Parathyroid adenoma (tissue), 2 donors: ENCODE results near the gene CHAC2.

Source experiments
- H2AFZ ChIP-seq: fragments of 300-600 bp; sonication (generic); one replicate; pipeline ENCODE4 v1.7.0; 2017; ENCODE audit warnings: antibody characterized with exemption, mild to moderate bottlenecking
- H3K27ac ChIP-seq: fragments of 300-600 bp; sonication (generic); one replicate; pipeline ENCODE4 v1.7.0; 2017
- H3K27me3 ChIP-seq: fragments of 300-600 bp; sonication (generic); one replicate; pipeline ENCODE4 v1.7.0; 2017; ENCODE audit warnings: low read length; ENCODE audit not compliant: control insufficient read depth, insufficient read depth
- H3K36me3 ChIP-seq: fragments of 300-600 bp; sonication (generic); one replicate; pipeline ENCODE4 v1.7.0; 2017; ENCODE audit warnings: low read length; ENCODE audit not compliant: control insufficient read depth, insufficient read depth
- H3K4me1 ChIP-seq: fragments of 300-600 bp; sonication (generic); one replicate; pipeline ENCODE4 v1.7.0; 2017; ENCODE audit warnings: control low read depth
- H3K4me2 ChIP-seq: fragments of 300-600 bp; sonication (generic); one replicate; pipeline ENCODE4 v1.7.0; 2017; ENCODE audit warnings: low read length
- H3K4me3 ChIP-seq: fragments of 300-600 bp; sonication (generic); one replicate; pipeline ENCODE4 v1.7.0; 2017; ENCODE audit warnings: low read depth, low read length
- H3K79me2 ChIP-seq: fragments of 300-600 bp; sonication (generic); one replicate; pipeline ENCODE4 v1.7.0; 2017; ENCODE audit warnings: control low read depth
- H3K9ac ChIP-seq: fragments of 300-600 bp; sonication (generic); one replicate; pipeline ENCODE4 v1.7.0; 2017; ENCODE audit warnings: mild to moderate bottlenecking
- H3K9me3 ChIP-seq: fragments of 300-600 bp; sonication (generic); one replicate; pipeline ENCODE4 v1.7.0; 2017; ENCODE audit warnings: low read length; ENCODE audit not compliant: control insufficient read depth
- TF ChIP-seq, protein P1 (sequence below): fragments of 300-600 bp; sonication (generic); IDR thresholded peaks from one replicate; pipeline ENCODE4 v1.7.0; 2017; ENCODE audit warnings: antibody characterized with exemption, mild to moderate bottlenecking
- donor health status: primary hyperparathyroidism.

The CHAC2 gene

DNA sequence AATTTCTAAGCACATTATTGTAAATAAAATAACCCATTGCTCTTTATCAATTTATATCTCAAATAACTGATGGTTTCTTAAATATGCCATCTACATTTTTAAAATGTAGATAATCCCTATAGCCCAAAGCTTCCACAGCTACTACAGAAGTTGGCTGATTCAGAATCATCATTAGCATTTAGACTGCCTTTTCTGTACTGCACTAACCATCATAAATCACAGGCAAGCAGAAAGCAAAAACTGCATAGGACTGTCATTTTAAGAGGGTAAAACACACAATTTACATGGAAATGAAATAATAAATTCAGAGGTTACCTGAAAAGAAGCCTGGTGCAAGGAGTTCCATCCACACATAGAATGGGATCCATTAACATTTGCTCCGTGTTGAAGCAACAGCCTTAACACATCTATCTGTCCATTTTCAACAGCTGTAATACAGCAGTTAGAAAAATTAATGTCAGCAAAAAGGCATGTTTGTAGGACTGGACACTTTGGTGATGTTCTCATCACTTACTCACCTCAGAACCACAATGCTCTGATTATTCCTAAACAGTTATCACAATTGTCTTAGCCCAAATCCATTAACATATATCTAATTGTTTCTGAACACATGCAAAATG, 38.4 kb upstream of the CHAC2 start:
- Histone ChIP-seq H3K27me3 (no peaks in the 10 kb centered on the region), H3K27ac (no peak overlapping the region), H3K79me2 (peaks cover 16% of the 10 kb centered on the region), H3K4me3 (no peak overlapping the region), H3K36me3 (no peaks in the 10 kb centered on the region), H3K9me3 (no peaks in the 10 kb centered on the region), H3K4me2 (no peak overlapping the region), H2AFZ (no peak overlapping the region), H3K9ac (no peak overlapping the region), H3K4me1 (no peaks in the 10 kb centered on the region)
- TF ChIP-seq, protein P1, sequence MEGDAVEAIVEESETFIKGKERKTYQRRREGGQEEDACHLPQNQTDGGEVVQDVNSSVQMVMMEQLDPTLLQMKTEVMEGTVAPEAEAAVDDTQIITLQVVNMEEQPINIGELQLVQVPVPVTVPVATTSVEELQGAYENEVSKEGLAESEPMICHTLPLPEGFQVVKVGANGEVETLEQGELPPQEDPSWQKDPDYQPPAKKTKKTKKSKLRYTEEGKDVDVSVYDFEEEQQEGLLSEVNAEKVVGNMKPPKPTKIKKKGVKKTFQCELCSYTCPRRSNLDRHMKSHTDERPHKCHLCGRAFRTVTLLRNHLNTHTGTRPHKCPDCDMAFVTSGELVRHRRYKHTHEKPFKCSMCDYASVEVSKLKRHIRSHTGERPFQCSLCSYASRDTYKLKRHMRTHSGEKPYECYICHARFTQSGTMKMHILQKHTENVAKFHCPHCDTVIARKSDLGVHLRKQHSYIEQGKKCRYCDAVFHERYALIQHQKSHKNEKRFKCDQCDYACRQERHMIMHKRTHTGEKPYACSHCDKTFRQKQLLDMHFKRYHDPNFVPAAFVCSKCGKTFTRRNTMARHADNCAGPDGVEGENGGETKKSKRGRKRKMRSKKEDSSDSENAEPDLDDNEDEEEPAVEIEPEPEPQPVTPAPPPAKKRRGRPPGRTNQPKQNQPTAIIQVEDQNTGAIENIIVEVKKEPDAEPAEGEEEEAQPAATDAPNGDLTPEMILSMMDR: no peak

DNA sequence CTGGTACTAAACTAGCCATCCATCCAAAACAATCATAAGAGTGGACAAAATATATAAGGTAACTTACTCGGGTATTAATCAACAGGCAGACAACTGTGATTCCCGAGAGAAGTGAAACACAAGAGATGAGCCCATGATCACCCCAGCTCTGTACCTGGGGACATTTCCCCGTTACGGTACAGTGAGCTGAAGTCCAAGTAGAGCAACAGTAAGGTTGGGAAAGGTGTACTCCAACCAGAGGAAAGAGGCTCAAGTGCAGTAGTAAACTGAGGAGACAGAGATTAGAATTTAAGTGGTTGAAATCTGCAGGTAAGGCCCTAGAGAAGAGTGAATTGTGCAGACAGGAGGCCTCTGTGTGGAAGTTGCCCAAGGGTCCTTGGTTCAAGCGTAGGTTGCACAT, 30.5 kb upstream of the CHAC2 start:
- no peak overlapping the region for H3K4me3 ChIP-seq
- TF ChIP-seq, protein P1: no peak
- peaks cover 22% of the 10 kb centered on the region for H3K79me2 ChIP-seq
- H3K27ac ChIP-seq: no peak overlapping the region
- H3K9me3 ChIP-seq: no peaks in the 10 kb centered on the region
- H2AFZ ChIP-seq: no peak overlapping the region
- peaks cover 8% of the 10 kb centered on the region for H3K4me1 ChIP-seq
- H3K36me3 ChIP-seq: no peaks in the 10 kb centered on the region
- H3K9ac ChIP-seq: no peak overlapping the region
- H3K27me3 ChIP-seq: no peaks in the 10 kb centered on the region
- no peak overlapping the region for H3K4me2 ChIP-seq

DNA sequence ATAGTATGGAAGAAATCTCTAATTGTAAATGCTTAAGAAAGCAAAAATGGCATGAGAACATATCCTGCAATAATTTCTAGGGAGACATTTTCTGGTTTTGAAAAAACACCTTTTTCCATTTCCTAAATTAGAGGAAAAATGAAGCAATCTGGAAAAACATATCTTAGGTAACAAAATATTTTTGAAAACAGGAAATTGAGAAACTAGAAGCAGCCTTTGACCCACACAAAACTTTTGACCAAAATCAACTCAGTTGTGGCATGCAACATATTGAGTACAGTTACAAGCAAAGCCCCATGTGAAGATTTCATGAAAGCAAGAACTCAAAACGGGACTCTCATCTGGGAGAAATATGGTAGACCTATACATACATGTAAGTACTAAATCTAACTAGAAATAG, 28.6 kb upstream of the CHAC2 start:
- H2AFZ ChIP-seq: no peak overlapping the region
- H3K27ac ChIP-seq: no peak overlapping the region
- TF ChIP-seq, protein P1: no peak
- H3K27me3 ChIP-seq: no peaks in the 10 kb centered on the region
- H3K4me1 ChIP-seq: peaks cover 8% of the 10 kb centered on the region
- H3K9me3 ChIP-seq: no peaks in the 10 kb centered on the region
- no peak overlapping the region for H3K4me2 ChIP-seq
- no peaks in the 10 kb centered on the region for H3K36me3 ChIP-seq
- peaks cover 12% of the 10 kb centered on the region for H3K79me2 ChIP-seq
- no peak overlapping the region for H3K4me3 ChIP-seq
- H3K9ac ChIP-seq: no peak overlapping the region

DNA sequence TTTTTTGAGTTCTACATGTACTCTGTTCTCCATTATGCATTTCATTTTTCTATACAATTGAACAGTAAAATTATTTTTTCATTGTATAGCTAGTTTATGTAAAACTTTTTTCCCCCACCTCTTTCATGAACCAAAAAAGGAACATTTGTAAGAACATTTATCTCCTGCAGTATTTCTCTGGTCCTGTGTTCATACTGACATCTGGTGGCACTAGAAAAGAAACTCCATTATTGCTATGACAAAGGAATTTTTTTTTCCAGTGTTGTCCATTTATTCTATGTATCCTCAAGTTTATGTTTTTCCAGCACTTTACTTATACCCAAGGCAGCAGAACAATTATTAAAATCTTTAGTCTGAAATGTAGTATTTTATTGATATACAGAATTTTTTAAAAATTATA, 27.4 kb upstream of the CHAC2 start:
- Histone ChIP-seq H2AFZ (no peak overlapping the region), H3K4me3 (no peak overlapping the region), H3K27me3 (no peaks in the 10 kb centered on the region), H3K4me1 (peaks cover 8% of the 10 kb centered on the region), H3K79me2 (peaks cover 7% of the 10 kb centered on the region), H3K4me2 (no peak overlapping the region), H3K9me3 (no peaks in the 10 kb centered on the region), H3K36me3 (no peaks in the 10 kb centered on the region), H3K27ac (no peak overlapping the region), H3K9ac (no peak overlapping the region)
- TF ChIP-seq, protein P1: peak; percentile 5

DNA sequence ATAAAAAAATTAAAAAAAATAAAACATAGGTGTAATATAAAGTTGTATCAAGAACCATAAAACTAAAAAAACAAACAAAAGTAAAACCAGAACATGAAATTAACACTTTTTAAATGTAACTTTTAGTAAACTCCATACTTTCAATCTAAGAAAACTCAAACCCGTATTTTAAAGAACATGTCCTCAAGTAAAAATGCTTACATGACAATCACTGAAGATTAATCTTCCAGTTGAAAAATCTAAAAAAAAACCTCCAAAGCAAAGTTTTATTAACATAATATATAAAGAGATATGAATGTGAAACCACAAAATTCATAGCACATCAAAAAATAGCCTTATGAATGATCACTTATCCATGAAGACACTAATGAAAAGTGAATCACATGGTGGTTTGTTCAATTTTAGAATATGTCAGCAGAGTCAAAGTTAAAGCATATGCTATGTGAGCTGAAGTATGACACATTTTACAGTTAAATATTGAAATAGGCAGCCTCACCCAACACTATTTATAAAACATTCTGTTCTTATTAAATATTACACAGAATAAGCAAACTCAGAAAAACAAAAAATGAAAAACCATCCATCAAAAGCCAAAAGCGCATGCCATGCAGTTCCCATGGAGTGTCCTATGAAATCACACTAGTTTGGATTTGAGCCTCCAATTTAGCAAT, 23.1 kb upstream of the CHAC2 start:
- TF ChIP-seq, protein P1: no peak
- no peaks in the 10 kb centered on the region for H3K4me1 ChIP-seq
- no peaks in the 10 kb centered on the region for H3K9me3 ChIP-seq
- H3K4me2 ChIP-seq: no peak overlapping the region
- H3K9ac ChIP-seq: no peak overlapping the region
- no peak overlapping the region for H3K4me3 ChIP-seq
- H3K27ac ChIP-seq: no peak overlapping the region
- no peaks in the 10 kb centered on the region for H3K36me3 ChIP-seq
- peaks cover 2% of the 10 kb centered on the region for H3K79me2 ChIP-seq
- H2AFZ ChIP-seq: no peak overlapping the region
- no peaks in the 10 kb centered on the region for H3K27me3 ChIP-seq
